Type B pancreatic cell (in vitro differentiated cells): Measurements from ENCODE around the gene LZTFL1. TPM values are rescaled to one million over a fixed set of nuclear protein-coding genes. Genes with fewer than 3 reads are reported as not detected.

Experiments used
- DNase-seq: peaks from one replicate; pipeline ENCODE4 v3.0.0; 2021; ENCODE audit warnings: mixed read lengths; ENCODE audit not compliant: unreplicated experiment; ENCODE audit errors: extremely low spot score
- H3K27ac Mint-ChIP-seq: 2 replicates; pipeline ENCODE4 v1.8.0; 2021; ENCODE audit warnings: mild to moderate bottlenecking, mixed read lengths
- H3K27me3 Mint-ChIP-seq: 2 replicates; pipeline ENCODE4 v1.8.0; 2021; ENCODE audit warnings: mixed read lengths
- H3K36me3 Mint-ChIP-seq: 2 replicates; pipeline ENCODE4 v1.8.0; 2021; ENCODE audit warnings: mixed read lengths
- H3K4me1 Mint-ChIP-seq: one replicate; pipeline ENCODE4 v1.8.0; 2021; ENCODE audit warnings: mixed read lengths; ENCODE audit not compliant: unreplicated experiment
- H3K4me3 Mint-ChIP-seq: 2 replicates; pipeline ENCODE4 v1.8.0; 2021; ENCODE audit warnings: mild to moderate bottlenecking, mixed read lengths
- H3K9me3 Mint-ChIP-seq: 2 replicates; pipeline ENCODE4 v1.8.0; 2021; ENCODE audit warnings: mixed read lengths
- total RNA-seq: library from RNA; stranded (reverse); gene quantifications from 2 replicates; pipeline ENCODE4 v1.2.1, GENCODE V29; 2021; ENCODE audit warnings: low replicate concordance
- TF ChIP-seq, protein P1 (sequence below): fragments of 200-600 bp; sonication (generic); conservative IDR thresholded peaks from 2 replicates; pipeline ENCODE4 v1.5.0; 2021; ENCODE audit warnings: antibody characterized with exemption, mild to moderate bottlenecking

Gene LZTFL1
- total RNA-seq, 1 donor from 2014 or later: 36.0 TPM

GRCh38 chr3:45869638-45870037, 27.7 kb upstream of the LZTFL1 start:
- TF ChIP-seq, protein P1, sequence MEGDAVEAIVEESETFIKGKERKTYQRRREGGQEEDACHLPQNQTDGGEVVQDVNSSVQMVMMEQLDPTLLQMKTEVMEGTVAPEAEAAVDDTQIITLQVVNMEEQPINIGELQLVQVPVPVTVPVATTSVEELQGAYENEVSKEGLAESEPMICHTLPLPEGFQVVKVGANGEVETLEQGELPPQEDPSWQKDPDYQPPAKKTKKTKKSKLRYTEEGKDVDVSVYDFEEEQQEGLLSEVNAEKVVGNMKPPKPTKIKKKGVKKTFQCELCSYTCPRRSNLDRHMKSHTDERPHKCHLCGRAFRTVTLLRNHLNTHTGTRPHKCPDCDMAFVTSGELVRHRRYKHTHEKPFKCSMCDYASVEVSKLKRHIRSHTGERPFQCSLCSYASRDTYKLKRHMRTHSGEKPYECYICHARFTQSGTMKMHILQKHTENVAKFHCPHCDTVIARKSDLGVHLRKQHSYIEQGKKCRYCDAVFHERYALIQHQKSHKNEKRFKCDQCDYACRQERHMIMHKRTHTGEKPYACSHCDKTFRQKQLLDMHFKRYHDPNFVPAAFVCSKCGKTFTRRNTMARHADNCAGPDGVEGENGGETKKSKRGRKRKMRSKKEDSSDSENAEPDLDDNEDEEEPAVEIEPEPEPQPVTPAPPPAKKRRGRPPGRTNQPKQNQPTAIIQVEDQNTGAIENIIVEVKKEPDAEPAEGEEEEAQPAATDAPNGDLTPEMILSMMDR: no peak
- H3K27ac Mint-ChIP-seq: no peak overlapping the region
- H3K4me3 Mint-ChIP-seq: no peak overlapping the region
- no peaks in the 10 kb centered on the region for H3K36me3 Mint-ChIP-seq
- DNase-seq: no peak
- no peaks in the 10 kb centered on the region for H3K9me3 Mint-ChIP-seq
- no peaks in the 10 kb centered on the region for H3K4me1 Mint-ChIP-seq
- H3K27me3 Mint-ChIP-seq: peaks cover 9% of the 10 kb centered on the region

DNA sequence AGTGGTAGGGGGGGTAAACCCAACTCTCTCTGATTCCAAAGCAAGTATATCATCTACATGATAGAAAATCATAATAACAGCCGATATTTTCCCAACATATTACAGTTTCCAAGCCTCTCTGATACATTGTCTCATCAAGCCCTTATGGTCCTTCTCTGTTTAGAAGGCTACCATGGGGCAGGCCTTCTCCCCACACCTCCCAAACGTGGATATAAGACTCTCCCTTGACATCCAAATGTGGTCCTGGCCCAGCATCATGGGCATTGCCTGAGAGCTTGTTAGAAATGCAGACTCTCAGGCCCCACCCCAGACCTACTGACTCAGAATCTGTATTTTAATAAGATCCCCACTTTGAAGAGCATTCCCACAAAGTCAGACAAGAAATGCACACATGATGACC, 26.7 kb upstream of the LZTFL1 start:
- H3K4me1 Mint-ChIP-seq: no peaks in the 10 kb centered on the region
- peaks cover 1% of the 10 kb centered on the region for H3K9me3 Mint-ChIP-seq
- H3K36me3 Mint-ChIP-seq: no peaks in the 10 kb centered on the region
- TF ChIP-seq, protein P1: no peak
- DNase-seq: no peak
- H3K4me3 Mint-ChIP-seq: no peak overlapping the region
- no peak overlapping the region for H3K27ac Mint-ChIP-seq
- H3K27me3 Mint-ChIP-seq: peaks cover 10% of the 10 kb centered on the region

- no peaks in the 10 kb centered on the region for H3K36me3 Mint-ChIP-seq
- H3K4me3 Mint-ChIP-seq: no peak overlapping the region
- no peak overlapping the region for H3K27ac Mint-ChIP-seq
- no peaks in the 10 kb centered on the region for H3K4me1 Mint-ChIP-seq
- DNase-seq: no peak
- H3K9me3 Mint-ChIP-seq: peaks cover 5% of the 10 kb centered on the region
- TF ChIP-seq, protein P1: no peak
- peaks cover 14% of the 10 kb centered on the region for H3K27me3 Mint-ChIP-seq
Observed at GRCh38 chr3:45868213-45868612, 26.3 kb upstream of the LZTFL1 start.

DNA sequence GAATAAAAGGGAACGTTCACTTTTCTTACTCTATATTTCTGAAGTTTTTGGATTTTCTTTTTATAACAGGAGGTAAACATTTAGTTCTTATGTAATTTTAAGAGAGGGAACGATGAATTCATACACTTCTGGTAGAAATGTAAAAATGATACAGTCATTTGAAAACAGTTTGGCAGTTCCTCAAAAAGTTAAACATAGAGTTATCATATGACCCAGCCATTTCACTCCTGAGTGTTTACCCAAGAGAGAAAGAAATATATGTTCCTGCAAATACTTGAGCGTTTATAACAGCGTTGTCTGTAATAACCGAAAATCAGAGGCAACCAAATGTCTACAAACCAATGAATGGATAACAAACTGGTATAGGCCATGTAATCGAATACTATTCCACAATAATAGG, 23.6 kb upstream of the LZTFL1 start:
- TF ChIP-seq, protein P1: no peak
- no peak overlapping the region for H3K27ac Mint-ChIP-seq

DNA sequence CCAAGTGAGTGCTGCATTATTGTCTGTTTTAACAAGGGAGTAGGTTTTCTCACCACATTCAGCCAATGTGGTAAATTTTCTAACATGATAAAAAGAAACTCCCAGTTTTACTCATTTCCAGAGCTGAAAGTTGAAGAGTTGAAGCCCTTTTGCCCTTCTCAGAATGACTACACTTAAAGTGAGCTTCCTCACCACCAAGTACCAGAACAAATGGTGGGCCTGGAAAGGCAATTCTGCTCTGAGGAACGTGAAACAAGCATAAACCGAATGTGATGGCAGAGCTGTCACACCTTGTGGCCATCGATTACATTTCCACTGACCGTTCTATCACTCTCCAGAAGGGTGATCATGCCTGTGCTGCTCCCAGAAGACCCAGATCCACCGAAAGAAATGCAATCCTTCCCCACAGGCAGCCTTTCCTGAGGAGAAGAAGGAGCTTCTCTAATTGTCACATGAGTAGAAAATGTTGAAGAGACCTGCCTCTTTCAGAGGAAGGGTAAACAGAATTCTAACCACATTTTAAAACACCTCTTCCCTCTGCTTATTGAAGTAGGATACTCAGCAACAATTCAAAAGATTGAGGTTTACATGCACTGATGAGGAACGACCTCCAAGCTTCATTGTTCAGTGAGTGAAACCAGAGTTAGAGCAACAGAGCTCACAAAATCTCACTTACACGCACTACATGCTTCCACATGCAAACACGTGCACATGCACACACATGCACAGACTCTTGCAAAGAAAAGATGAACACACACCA, 23.0 kb upstream of the LZTFL1 start:
- peaks cover 5% of the 10 kb centered on the region for H3K9me3 Mint-ChIP-seq
- no peaks in the 10 kb centered on the region for H3K36me3 Mint-ChIP-seq
- H3K4me3 Mint-ChIP-seq: no peak overlapping the region
- H3K27me3 Mint-ChIP-seq: peaks cover 24% of the 10 kb centered on the region
- no peak overlapping the region for H3K27ac Mint-ChIP-seq
- DNase-seq: no peak
- TF ChIP-seq, protein P1: no peak
- H3K4me1 Mint-ChIP-seq: no peaks in the 10 kb centered on the region

More for the DNA sequence above, 23.6 kb upstream of the LZTFL1 start:
- Mint-ChIP-seq H3K27me3 (peaks cover 24% of the 10 kb centered on the region), H3K4me1 (no peaks in the 10 kb centered on the region), H3K4me3 (no peak overlapping the region), H3K9me3 (peaks cover 5% of the 10 kb centered on the region), H3K36me3 (no peaks in the 10 kb centered on the region)
- no peak for DNase-seq
